RWPE2 (cell line): ENCODE data around the gene ADSS1.

Source experiments
- ATAC-seq: fragments of 200-7000 bp; cut with Tn5 transposase; 3 replicates; pipeline ENCODE4 v1.9.1; 2021; ENCODE audit warnings: low read depth
- DNase-seq: peaks from one replicate; pipeline ENCODE4 v3.0.0-alpha.2; 2020; ENCODE audit warnings: low spot score
- H3K27ac ChIP-seq: fragments of 450-650 bp; 2 replicates; pipeline ENCODE4 v1.5.1; 2017; ENCODE audit warnings: mild to moderate bottlenecking; ENCODE audit not compliant: poor library complexity, severe bottlenecking
- H3K27me3 ChIP-seq: fragments of 250-450 bp; sonication (Bioruptor Pico); 2 replicates; pipeline ENCODE4 v1.5.1; 2021; ENCODE audit warnings: mild to moderate bottlenecking, moderate library complexity; ENCODE audit not compliant: insufficient read depth, poor library complexity, severe bottlenecking
- H3K36me3 ChIP-seq: fragments of 250-450 bp; sonication (Bioruptor Pico); 2 replicates; pipeline ENCODE4 v1.5.1; 2020; ENCODE audit warnings: low read depth, mild to moderate bottlenecking, moderate library complexity
- H3K4me1 ChIP-seq: fragments of 250-450 bp; sonication (Bioruptor Pico); 2 replicates; pipeline ENCODE4 v1.5.1; 2021; ENCODE audit warnings: mild to moderate bottlenecking, moderate library complexity; ENCODE audit not compliant: insufficient read depth, poor library complexity, severe bottlenecking
- H3K4me3 ChIP-seq: fragments of 250-450 bp; sonication (Bioruptor Pico); 2 replicates; pipeline ENCODE4 v1.5.1; 2021; ENCODE audit warnings: mild to moderate bottlenecking, moderate library complexity; ENCODE audit not compliant: severe bottlenecking
- H3K9me3 ChIP-seq: fragments of 250-450 bp; sonication (Bioruptor Pico); 2 replicates; pipeline ENCODE4 v1.5.1; 2021; ENCODE audit warnings: mild to moderate bottlenecking, moderate library complexity; ENCODE audit not compliant: severe bottlenecking
- CTCF ChIP-seq: fragments of 450-650 bp; IDR thresholded peaks from one replicate; pipeline ENCODE4 v1.5.1; 2017; ENCODE audit warnings: mild to moderate bottlenecking, moderate library complexity; ENCODE audit not compliant: poor library complexity, severe bottlenecking

ADSS1 gene

GRCh38 chr14:104706733-104707607, 17.1 kb upstream of the ADSS1 start:
- TF ChIP-seq CTCF, result no peak
- H3K27me3 ChIP-seq, result no peaks in the 10 kb centered on the region
- DNase-seq (no peak), ATAC-seq (peak; percentile 18; the same call in 1 of the 3 replicates)
- peaks cover 75% of the 10 kb centered on the region for H3K36me3 ChIP-seq
- no peak overlapping the region for H3K4me3 ChIP-seq
- H3K27ac ChIP-seq, result no peak overlapping the region
- H3K9me3 ChIP-seq, result no peaks in the 10 kb centered on the region
- no peaks in the 10 kb centered on the region for H3K4me1 ChIP-seq

GRCh38 chr14:104707608-104708595, 16.1 kb upstream of the ADSS1 start:
- Histone ChIP-seq H3K4me1 (no peaks in the 10 kb centered on the region), H3K36me3 (peaks cover 75% of the 10 kb centered on the region), H3K27ac (no peak overlapping the region), H3K4me3 (no peak overlapping the region), H3K9me3 (no peaks in the 10 kb centered on the region), H3K27me3 (no peaks in the 10 kb centered on the region)
- ATAC-seq (0 out of 3 replicates have a peak, but pooled peaks have one; percentile 2), DNase-seq (no peak)
- TF ChIP-seq CTCF, result no peak

GRCh38 chr14:104708606-104709268, 15.3 kb upstream of the ADSS1 start:
- H3K4me1 ChIP-seq, result no peaks in the 10 kb centered on the region
- H3K4me3 ChIP-seq, result no peak overlapping the region
- ATAC-seq, result peak; percentile 62
- H3K27me3 ChIP-seq, result no peaks in the 10 kb centered on the region
- no peak overlapping the region for H3K27ac ChIP-seq
- TF ChIP-seq CTCF, result peak; percentile 98
- DNase-seq, result no peak
- H3K36me3 ChIP-seq, result peaks cover 76% of the 10 kb centered on the region
- no peaks in the 10 kb centered on the region for H3K9me3 ChIP-seq

- ATAC-seq, result no peak
- H3K9me3 ChIP-seq, result no peaks in the 10 kb centered on the region
- TF ChIP-seq CTCF, result no peak
- DNase-seq, result no peak
- no peak overlapping the region for H3K4me3 ChIP-seq
- no peaks in the 10 kb centered on the region for H3K27me3 ChIP-seq
- H3K36me3 ChIP-seq, result peaks cover 76% of the 10 kb centered on the region
- H3K4me1 ChIP-seq, result no peaks in the 10 kb centered on the region
- no peak overlapping the region for H3K27ac ChIP-seq
These were observed 14.5 kb upstream of the ADSS1 start for GRCh38 chr14:104709387-104710039.
